Neural cell (in vitro differentiated cells): Measurements from ENCODE around the gene TRAF3. TPM values are rescaled to one million over a fixed set of nuclear protein-coding genes. Genes with fewer than 3 reads are reported as not detected.

Source experiments
- H2AFZ ChIP-seq: fragments of 200-600, 300-800 bp; sonication (generic), shearing (Covaris generic); 2 replicates; pipeline ENCODE4 v1.6.0; 2014; ENCODE audit warnings: low read depth, mild to moderate bottlenecking, antibody characterized with exemption, low read length, moderate library complexity
- H3F3A ChIP-seq: fragments of 200-600 bp; shearing (Covaris generic); 2 replicates; pipeline ENCODE4 v1.6.1; 2016; ENCODE audit warnings: mild to moderate bottlenecking, moderate library complexity, mixed read lengths, antibody characterized with exemption, low read length; ENCODE audit not compliant: insufficient read depth, poor library complexity, severe bottlenecking
- H3K27ac ChIP-seq: fragments of 200-600, 300-800 bp; sonication (generic), shearing (Covaris generic); 2 replicates; pipeline ENCODE4 v1.5.1; 2014; ENCODE audit warnings: mild to moderate bottlenecking, low read length, moderate library complexity
- H3K27me3 ChIP-seq: fragments of 300-800, 200-600 bp; sonication (generic), shearing (Covaris generic); 2 replicates; pipeline ENCODE4 v1.6.0; 2014; ENCODE audit warnings: mild to moderate bottlenecking, low read depth, low read length, moderate library complexity; ENCODE audit not compliant: insufficient read depth
- H3K36me3 ChIP-seq: fragments of 300-800, 200-600 bp; sonication (generic), shearing (Covaris generic); 2 replicates; pipeline ENCODE4 v1.5.1; 2014; ENCODE audit warnings: mild to moderate bottlenecking, antibody characterized with exemption, low read length, moderate library complexity; ENCODE audit not compliant: insufficient read depth
- H3K4me2 ChIP-seq: fragments of 300-800, 200-600 bp; sonication (generic), shearing (Covaris generic); 2 replicates; pipeline ENCODE4 v1.6.0; 2014; ENCODE audit warnings: mild to moderate bottlenecking, low read length
- H3K4me3 ChIP-seq: fragments of 300-800, 200-600 bp; sonication (generic), shearing (Covaris generic); 2 replicates; pipeline ENCODE4 v1.5.1; 2014; ENCODE audit warnings: mild to moderate bottlenecking, low read length, moderate library complexity
- H3K79me2 ChIP-seq: fragments of 200-600 bp; shearing (Covaris generic); replicated peaks from 2 replicates; pipeline ENCODE4 v1.6.0; 2014; ENCODE audit warnings: mild to moderate bottlenecking, low read length, moderate library complexity; ENCODE audit not compliant: insufficient read depth
- H3K9ac ChIP-seq: fragments of 300-800, 200-600 bp; sonication (generic), shearing (Covaris generic); 2 replicates; pipeline ENCODE4 v1.6.1; 2016; ENCODE audit warnings: mild to moderate bottlenecking, low read length, mixed read lengths
- H3K9me2 ChIP-seq: fragments of 200-600 bp; shearing (Covaris generic); 2 replicates; pipeline ENCODE4 v1.6.1; 2016; ENCODE audit warnings: mild to moderate bottlenecking, low read length, mixed read lengths; ENCODE audit not compliant: insufficient read depth
- H3K9me3 ChIP-seq: fragments of 200-600, 300-800 bp; sonication (generic), shearing (Covaris generic); 2 replicates; pipeline ENCODE4 v1.6.1; 2016; ENCODE audit warnings: mild to moderate bottlenecking, mixed run types, low read length, moderate library complexity, mixed read lengths
- H4K20me1 ChIP-seq: fragments of 200-600 bp; shearing (Covaris generic); 2 replicates; pipeline ENCODE4 v1.6.1; 2016; ENCODE audit warnings: mild to moderate bottlenecking, mixed run types; ENCODE audit not compliant: insufficient read depth
- EP300 ChIP-seq: fragments of 450-650 bp; conservative IDR thresholded peaks from 2 replicates; pipeline ENCODE4 v1.6.1; 2014; ENCODE audit warnings: antibody characterized with exemption, mild to moderate bottlenecking, moderate library complexity; ENCODE audit not compliant: poor library complexity, severe bottlenecking
- EZH2 ChIP-seq: fragments of 200-600, 300-800 bp; shearing (Covaris generic), sonication (generic); IDR thresholded peaks from 2 replicates; pipeline ENCODE4 v1.6.1; 2014; ENCODE audit warnings: antibody characterized with exemption, low read length, borderline replicate concordance, mild to moderate bottlenecking; ENCODE audit not compliant: insufficient read depth, poor library complexity, severe bottlenecking
- MXI1 ChIP-seq: fragments of 450-650 bp; conservative IDR thresholded peaks from 2 replicates; pipeline ENCODE4 v1.6.1; 2014; ENCODE audit warnings: antibody characterized with exemption, mild to moderate bottlenecking; ENCODE audit not compliant: poor library complexity, severe bottlenecking
- POLR2AphosphoS5 ChIP-seq: IDR thresholded peaks from 2 replicates; pipeline ENCODE4 v1.6.1; 2012
- RAD21 ChIP-seq: fragments of 450-650 bp; conservative IDR thresholded peaks from 2 replicates; pipeline ENCODE4 v1.6.1; 2014; ENCODE audit warnings: antibody characterized with exemption, mild to moderate bottlenecking, moderate library complexity
- SMC3 ChIP-seq: fragments of 450-650 bp; conservative IDR thresholded peaks from 2 replicates; pipeline ENCODE4 v1.6.1; 2014; ENCODE audit warnings: antibody characterized with exemption, mild to moderate bottlenecking, moderate library complexity; ENCODE audit not compliant: poor library complexity
- TAF1 ChIP-seq: IDR thresholded peaks from 2 replicates; pipeline ENCODE4 v1.6.1; 2012; ENCODE audit warnings: low read depth
- polyA plus RNA-seq: library from polyadenylated mRNA; depleted of rRNA; stranded (reverse); fragments of >200 nt; gene quantifications from 2 replicates; pipeline ENCODE4 v1.2.3, GENCODE V29; 2014
- TF ChIP-seq, protein P1 (sequence below): fragments of 450-650 bp; IDR thresholded peaks from 2 replicates; pipeline ENCODE4 v1.5.1; 2014; ENCODE audit warnings: antibody characterized with exemption, mild to moderate bottlenecking, moderate library complexity; ENCODE audit not compliant: poor library complexity, severe bottlenecking
- TF ChIP-seq, protein P2 (sequence below): IDR thresholded peaks from 2 replicates; pipeline ENCODE4 v1.6.1; 2012; ENCODE audit warnings: borderline replicate concordance

TRAF3 gene
- polyA plus RNA-seq, 1 donor from 2014 or later = 13.3 TPM

DNA sequence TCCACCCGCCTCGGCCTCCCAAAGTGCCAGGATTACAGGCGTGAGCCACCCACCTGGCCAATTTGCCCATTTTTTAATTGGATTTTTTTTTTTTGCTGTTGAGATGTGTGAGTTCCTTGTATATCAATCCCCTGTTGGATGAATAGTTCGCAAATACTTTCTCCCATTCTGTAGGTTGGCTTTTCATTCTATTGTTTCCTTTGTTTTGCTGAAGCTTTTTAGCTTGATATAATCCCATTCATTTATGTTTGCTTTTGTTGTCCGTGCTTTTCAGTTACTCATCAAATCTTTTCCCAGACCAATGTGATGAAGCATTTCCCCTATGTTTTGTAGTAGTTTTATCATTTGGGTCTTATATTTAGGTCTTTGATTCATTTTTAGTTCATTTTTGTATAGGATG lies 36.4 kb downstream of the TRAF3 start:
- no peak for TF ChIP-seq MXI1
- TF ChIP-seq EP300 = no peak
- TF ChIP-seq, protein P1, sequence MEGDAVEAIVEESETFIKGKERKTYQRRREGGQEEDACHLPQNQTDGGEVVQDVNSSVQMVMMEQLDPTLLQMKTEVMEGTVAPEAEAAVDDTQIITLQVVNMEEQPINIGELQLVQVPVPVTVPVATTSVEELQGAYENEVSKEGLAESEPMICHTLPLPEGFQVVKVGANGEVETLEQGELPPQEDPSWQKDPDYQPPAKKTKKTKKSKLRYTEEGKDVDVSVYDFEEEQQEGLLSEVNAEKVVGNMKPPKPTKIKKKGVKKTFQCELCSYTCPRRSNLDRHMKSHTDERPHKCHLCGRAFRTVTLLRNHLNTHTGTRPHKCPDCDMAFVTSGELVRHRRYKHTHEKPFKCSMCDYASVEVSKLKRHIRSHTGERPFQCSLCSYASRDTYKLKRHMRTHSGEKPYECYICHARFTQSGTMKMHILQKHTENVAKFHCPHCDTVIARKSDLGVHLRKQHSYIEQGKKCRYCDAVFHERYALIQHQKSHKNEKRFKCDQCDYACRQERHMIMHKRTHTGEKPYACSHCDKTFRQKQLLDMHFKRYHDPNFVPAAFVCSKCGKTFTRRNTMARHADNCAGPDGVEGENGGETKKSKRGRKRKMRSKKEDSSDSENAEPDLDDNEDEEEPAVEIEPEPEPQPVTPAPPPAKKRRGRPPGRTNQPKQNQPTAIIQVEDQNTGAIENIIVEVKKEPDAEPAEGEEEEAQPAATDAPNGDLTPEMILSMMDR = no peak
- TF ChIP-seq, protein P2, sequence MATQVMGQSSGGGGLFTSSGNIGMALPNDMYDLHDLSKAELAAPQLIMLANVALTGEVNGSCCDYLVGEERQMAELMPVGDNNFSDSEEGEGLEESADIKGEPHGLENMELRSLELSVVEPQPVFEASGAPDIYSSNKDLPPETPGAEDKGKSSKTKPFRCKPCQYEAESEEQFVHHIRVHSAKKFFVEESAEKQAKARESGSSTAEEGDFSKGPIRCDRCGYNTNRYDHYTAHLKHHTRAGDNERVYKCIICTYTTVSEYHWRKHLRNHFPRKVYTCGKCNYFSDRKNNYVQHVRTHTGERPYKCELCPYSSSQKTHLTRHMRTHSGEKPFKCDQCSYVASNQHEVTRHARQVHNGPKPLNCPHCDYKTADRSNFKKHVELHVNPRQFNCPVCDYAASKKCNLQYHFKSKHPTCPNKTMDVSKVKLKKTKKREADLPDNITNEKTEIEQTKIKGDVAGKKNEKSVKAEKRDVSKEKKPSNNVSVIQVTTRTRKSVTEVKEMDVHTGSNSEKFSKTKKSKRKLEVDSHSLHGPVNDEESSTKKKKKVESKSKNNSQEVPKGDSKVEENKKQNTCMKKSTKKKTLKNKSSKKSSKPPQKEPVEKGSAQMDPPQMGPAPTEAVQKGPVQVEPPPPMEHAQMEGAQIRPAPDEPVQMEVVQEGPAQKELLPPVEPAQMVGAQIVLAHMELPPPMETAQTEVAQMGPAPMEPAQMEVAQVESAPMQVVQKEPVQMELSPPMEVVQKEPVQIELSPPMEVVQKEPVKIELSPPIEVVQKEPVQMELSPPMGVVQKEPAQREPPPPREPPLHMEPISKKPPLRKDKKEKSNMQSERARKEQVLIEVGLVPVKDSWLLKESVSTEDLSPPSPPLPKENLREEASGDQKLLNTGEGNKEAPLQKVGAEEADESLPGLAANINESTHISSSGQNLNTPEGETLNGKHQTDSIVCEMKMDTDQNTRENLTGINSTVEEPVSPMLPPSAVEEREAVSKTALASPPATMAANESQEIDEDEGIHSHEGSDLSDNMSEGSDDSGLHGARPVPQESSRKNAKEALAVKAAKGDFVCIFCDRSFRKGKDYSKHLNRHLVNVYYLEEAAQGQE = no peak
- no peak for TF ChIP-seq RAD21
- TF ChIP-seq POLR2AphosphoS5 = no peak
- no peak for TF ChIP-seq EZH2
- no peak for TF ChIP-seq SMC3
- no peak for TF ChIP-seq TAF1
- no peaks in the 10 kb centered on the region for H3K79me2 ChIP-seq
- no peaks in the 10 kb centered on the region for H4K20me1 ChIP-seq

DNA sequence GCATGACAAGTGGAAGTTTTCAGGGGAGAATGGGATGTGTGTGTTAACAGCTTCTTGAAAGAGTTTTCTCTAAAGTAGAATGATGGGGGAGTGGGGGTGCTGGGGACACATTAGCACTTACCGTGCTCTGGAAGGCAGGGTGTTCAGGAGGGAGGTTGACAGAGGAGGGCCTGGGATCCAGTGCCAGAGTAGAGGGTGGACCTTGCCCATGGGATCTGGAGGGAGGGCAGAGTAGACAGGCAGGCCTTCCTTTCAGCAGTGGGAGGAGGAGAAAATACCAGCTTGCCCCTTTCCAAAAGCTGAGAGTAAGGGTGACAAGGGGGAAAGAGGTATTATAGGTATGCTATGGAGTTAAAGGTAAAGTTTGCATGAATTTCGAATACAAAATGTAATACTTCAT lies 40.1 kb downstream of the TRAF3 start:
- no peak overlapping the region for H2AFZ ChIP-seq
- H3K9ac ChIP-seq = no peak overlapping the region
- H3K4me3 ChIP-seq = no peak overlapping the region
- H3K27ac ChIP-seq = no peak overlapping the region
- no peaks in the 10 kb centered on the region for H3F3A ChIP-seq
- H4K20me1 ChIP-seq = no peaks in the 10 kb centered on the region
- H3K9me3 ChIP-seq = no peaks in the 10 kb centered on the region
- TF ChIP-seq TAF1 (no peak), RAD21 (no peak), MXI1 (no peak), POLR2AphosphoS5 (no peak), EP300 (no peak), EZH2 (no peak), SMC3 (no peak)
- TF ChIP-seq, protein P1 = no peak
- TF ChIP-seq, protein P2 = no peak
- no peaks in the 10 kb centered on the region for H3K9me2 ChIP-seq
- no peaks in the 10 kb centered on the region for H3K79me2 ChIP-seq
- no peaks in the 10 kb centered on the region for H3K27me3 ChIP-seq
- no peak overlapping the region for H3K4me2 ChIP-seq
- H3K36me3 ChIP-seq = no peaks in the 10 kb centered on the region

More for the DNA sequence above, 36.4 kb downstream of the TRAF3 start:
- Histone ChIP-seq H3K27me3 (no peaks in the 10 kb centered on the region), H3K4me3 (no peak overlapping the region), H3K4me2 (no peak overlapping the region), H3K36me3 (no peaks in the 10 kb centered on the region), H3K27ac (no peak overlapping the region), H3K9ac (no peak overlapping the region), H3K9me3 (no peaks in the 10 kb centered on the region), H3K9me2 (no peaks in the 10 kb centered on the region), H2AFZ (no peak overlapping the region), H3F3A (no peaks in the 10 kb centered on the region)
